Stomach (tissue), 4 donors: ENCODE results near the gene TBL3.

ENCODE experiments used
- CTCF ChIP-seq, 7 experiments: fragments of 450-650 bp in 4 of 7; fragments of 200-600 bp in 3 of 7; sonication (generic) in 3 of 7; IDR thresholded peaks; one replicate each; pipeline ENCODE4 v1.5.1; 2016 to 2019; ENCODE audit warnings: antibody characterized with exemption in 7 of 7, control low read depth in 2 of 7, mild to moderate bottlenecking in 1 of 7
- EP300 ChIP-seq: sonication (generic); formaldehyde crosslinking; IDR thresholded peaks from one replicate; pipeline ENCODE4 v1.6.1; 2017; ENCODE audit warnings: antibody characterized with exemption
- POLR2A ChIP-seq, 4 donors: fragments of 450-650 bp; IDR thresholded peaks; one replicate each; pipeline ENCODE4 v1.6.1; 2016; ENCODE audit warnings: antibody characterized with exemption in 4 of 4, control low read depth in 2 of 4, mild to moderate bottlenecking in 1 of 4, moderate library complexity in 1 of 4
- POLR2AphosphoS5 ChIP-seq, 3 donors: sonication (generic); formaldehyde crosslinking; IDR thresholded peaks; one replicate each; pipeline ENCODE4 v1.6.1; 2016; ENCODE audit warnings: antibody characterized with exemption in 3 of 3

- no peak for TF ChIP-seq POLR2A (IDR thresholded peaks at IDR 0.05)
- TF ChIP-seq CTCF (IDR thresholded peaks at IDR 0.05), result no peak
- TF ChIP-seq POLR2AphosphoS5 (IDR thresholded peaks at IDR 0.05), result no peak
- no peak for TF ChIP-seq EP300
These were observed 10.2 kb upstream of the TBL3 start for GRCh38 chr16:1961651-1962067.
